ENCODE measurements around the gene B3GNT9. TPM values are rescaled to one million over a fixed set of nuclear protein-coding genes. Genes with fewer than 3 reads are reported as not detected.

B3GNT9 gene
- total RNA-seq, 1 experiment from 2014 or later = 4.0 TPM

DNA sequence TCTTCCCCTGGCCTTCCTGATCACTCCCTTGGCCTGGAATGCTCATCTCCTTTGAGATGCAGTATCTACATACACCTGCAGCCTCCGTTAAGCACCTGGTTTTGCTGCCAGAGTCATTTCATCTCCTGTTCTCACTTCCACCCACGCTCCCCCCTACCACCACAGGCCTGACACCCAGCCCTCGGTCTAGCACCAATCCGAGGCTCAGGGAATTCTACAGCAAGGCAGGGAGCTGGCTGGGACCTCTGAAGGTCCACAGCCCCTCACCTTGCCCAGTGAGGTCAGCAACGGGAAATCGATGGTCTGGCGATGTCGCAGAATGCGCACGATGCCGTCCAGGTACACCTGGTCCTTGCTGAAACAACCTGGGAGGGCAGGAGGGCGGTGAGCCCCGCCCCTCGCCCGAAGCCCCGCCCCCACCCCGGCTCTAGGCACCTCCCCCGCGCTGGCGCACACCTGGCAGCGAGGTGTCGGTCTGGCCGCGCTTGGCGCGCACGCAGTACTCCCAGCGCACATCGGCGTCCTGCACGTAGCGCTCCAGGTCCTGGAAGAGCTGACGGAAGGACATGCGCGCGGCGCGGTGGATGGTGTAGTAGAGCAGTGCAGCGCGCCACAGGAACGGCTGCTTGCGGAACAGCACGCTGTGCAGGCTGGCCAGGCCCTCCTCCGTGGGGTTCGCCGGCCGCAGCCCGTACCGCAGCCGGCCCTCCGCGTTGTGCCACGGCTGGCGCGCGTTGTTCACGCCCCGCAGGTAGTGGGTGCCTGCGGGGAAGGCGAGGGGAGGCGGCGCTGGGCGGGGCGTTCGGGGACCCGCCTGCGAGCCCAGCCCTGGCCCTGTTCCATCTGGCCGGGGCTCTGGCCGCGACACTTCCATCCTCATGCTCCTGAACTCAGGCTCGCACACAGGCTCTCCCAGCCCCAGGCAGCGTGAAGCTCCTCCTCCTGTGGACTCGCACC is 27.2 kb upstream of the B3GNT9 start:
- BruUV-seq (replicated peaks) = no TSS peak
- Histone ChIP-seq H3K36me3 (ENCODE audit: low read depth) (no peaks in the 10 kb centered on the region), H3K27ac (peak overlapping the region; percentile 48), H3K4me3 (peak overlapping the region; percentile 72), H3K79me2 (ENCODE audit: low read depth) (peaks cover 15% of the 10 kb centered on the region), H3F3A (ENCODE audit: insufficient read depth, low read depth) (peaks cover 50% of the 10 kb centered on the region), H3K4me1 (replicated peaks; ENCODE audit: insufficient read depth) (peaks cover 46% of the 10 kb centered on the region), H3K9me2 (ENCODE audit: insufficient read depth) (no peaks in the 10 kb centered on the region), H3K4me2 (peak overlapping the region; percentile 92), H2AFZ (peak overlapping the region; percentile 75; the same call in 1 of the 2 replicates), H3K27me3 (ENCODE audit: insufficient read depth, low read depth) (no peaks in the 10 kb centered on the region), H4K20me1 (ENCODE audit: insufficient read depth) (no peaks in the 10 kb centered on the region), H3K9me3 (ENCODE audit: insufficient read depth, low read depth) (no peaks in the 10 kb centered on the region)
- CTCF ChIA-PET = interaction anchor here (0.6 kb wide), 1 partner anchor 15 kb away, joined by 8 read pairs; no protein-coding TSS in a partner anchor
- intact Hi-C loops (cut with micrococcal nuclease; ENCODE audit: unreplicated experiment) = no loop called here
- peak; percentile 92 for DNase-seq
- no peak for TF ChIP-seq EZH2 (IDR thresholded peaks at IDR 0.05; ENCODE audit: low read depth)
- TF ChIP-seq, protein P1, sequence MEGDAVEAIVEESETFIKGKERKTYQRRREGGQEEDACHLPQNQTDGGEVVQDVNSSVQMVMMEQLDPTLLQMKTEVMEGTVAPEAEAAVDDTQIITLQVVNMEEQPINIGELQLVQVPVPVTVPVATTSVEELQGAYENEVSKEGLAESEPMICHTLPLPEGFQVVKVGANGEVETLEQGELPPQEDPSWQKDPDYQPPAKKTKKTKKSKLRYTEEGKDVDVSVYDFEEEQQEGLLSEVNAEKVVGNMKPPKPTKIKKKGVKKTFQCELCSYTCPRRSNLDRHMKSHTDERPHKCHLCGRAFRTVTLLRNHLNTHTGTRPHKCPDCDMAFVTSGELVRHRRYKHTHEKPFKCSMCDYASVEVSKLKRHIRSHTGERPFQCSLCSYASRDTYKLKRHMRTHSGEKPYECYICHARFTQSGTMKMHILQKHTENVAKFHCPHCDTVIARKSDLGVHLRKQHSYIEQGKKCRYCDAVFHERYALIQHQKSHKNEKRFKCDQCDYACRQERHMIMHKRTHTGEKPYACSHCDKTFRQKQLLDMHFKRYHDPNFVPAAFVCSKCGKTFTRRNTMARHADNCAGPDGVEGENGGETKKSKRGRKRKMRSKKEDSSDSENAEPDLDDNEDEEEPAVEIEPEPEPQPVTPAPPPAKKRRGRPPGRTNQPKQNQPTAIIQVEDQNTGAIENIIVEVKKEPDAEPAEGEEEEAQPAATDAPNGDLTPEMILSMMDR (conservative IDR thresholded peaks at IDR 0.05) = no peak
- POLR2A ChIA-PET (ENCODE audit: unreplicated experiment) = interaction anchor here (0.8 to 1.0 kb wide), 3 partner anchors 9 to 68 kb away, joined by 3 to 16 read pairs (median 5); no protein-coding TSS in a partner anchor

DNA sequence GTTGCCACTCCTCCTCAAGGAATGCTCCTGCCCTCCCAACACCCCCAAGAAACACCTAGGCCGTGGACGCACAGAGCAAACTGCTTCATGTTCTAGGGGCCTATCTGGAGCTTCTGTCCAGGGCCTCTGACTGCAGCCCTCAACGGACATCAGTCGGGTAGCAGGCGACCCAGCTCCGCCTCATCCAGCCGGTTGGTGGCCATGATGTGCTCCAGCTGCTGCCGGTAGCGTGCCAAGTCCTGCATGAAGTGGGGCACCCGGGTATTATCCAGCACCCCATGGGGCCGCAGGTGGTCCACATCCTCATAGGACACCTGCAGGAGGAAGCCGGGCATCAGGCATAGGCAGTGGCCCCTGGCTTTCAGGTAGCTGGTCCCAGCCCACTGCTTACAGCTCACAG is 25.9 kb upstream of the B3GNT9 start:
- no TSS peak for BruUV-seq (replicated peaks)
- intact Hi-C loops (cut with micrococcal nuclease; ENCODE audit: unreplicated experiment) = no loop called here

DNA sequence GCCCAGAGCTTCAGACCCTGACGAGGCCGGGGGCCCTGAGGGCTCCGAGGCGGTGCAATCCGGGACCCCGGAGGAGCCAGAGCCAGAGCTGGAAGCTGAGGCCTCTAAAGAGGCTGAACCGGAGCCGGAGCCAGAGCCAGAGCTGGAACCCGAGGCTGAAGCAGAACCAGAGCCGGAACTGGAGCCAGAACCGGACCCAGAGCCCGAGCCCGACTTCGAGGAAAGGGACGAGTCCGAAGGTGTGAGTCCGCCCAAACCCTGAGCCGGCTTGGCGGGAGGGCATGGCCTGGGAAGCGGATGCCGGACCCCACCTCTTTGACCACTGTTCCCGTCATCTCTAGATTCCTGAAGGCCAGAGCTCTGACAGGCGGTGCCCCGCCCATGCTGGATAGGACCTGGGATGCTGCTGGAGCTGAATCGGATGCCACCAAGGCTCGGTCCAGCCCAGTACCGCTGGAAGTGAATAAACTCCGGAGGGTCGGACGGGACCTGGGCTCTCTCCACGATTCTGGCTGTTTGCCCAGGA is 24.0 kb upstream of the B3GNT9 start:
- peaks cover 76% of the 10 kb centered on the region for H3F3A ChIP-seq (ENCODE audit: insufficient read depth, low read depth)
- intact Hi-C loops (cut with micrococcal nuclease; ENCODE audit: unreplicated experiment) = loop anchor here (5.0 kb wide), 2 partner anchors 73 to 157 kb away; partner anchors contain the start of genes FHOD1 and SLC9A5
- peak overlapping the region; percentile 91 for H3K4me2 ChIP-seq
- no peaks in the 10 kb centered on the region for H3K9me2 ChIP-seq (ENCODE audit: insufficient read depth)
- no peaks in the 10 kb centered on the region for H3K36me3 ChIP-seq (ENCODE audit: low read depth)
- no TSS peak for BruUV-seq (replicated peaks)
- peak overlapping the region; percentile 57 for H3K4me3 ChIP-seq
- no peaks in the 10 kb centered on the region for H3K9me3 ChIP-seq (ENCODE audit: insufficient read depth, low read depth)
- TF ChIP-seq, protein P1 (conservative IDR thresholded peaks at IDR 0.05) = no peak
- no peak for TF ChIP-seq EZH2 (IDR thresholded peaks at IDR 0.05; ENCODE audit: low read depth)
- H2AFZ ChIP-seq = no peak overlapping the region; the same call in 1 of the 2 replicates
- ChIA-PET CTCF (no interaction called here), POLR2A (ENCODE audit: unreplicated experiment) (interaction anchor here (0.6 to 1.0 kb wide), 4 partner anchors 14 to 294 kb away, joined by 3 to 7 read pairs (median 6); partner anchors contain the start of gene FBXL8)
- peak overlapping the region; percentile 64 for H3K27ac ChIP-seq
- DNase-seq = no peak
- H4K20me1 ChIP-seq (ENCODE audit: insufficient read depth) = no peaks in the 10 kb centered on the region
- peaks cover 15% of the 10 kb centered on the region; the same call in 1 of the 2 replicates for H3K79me2 ChIP-seq (ENCODE audit: low read depth)
- H3K27me3 ChIP-seq (ENCODE audit: insufficient read depth, low read depth) = no peaks in the 10 kb centered on the region
- H3K4me1 ChIP-seq (replicated peaks; ENCODE audit: insufficient read depth) = peaks cover 56% of the 10 kb centered on the region

More for the DNA sequence above, 25.9 kb upstream of the B3GNT9 start:
- Histone ChIP-seq H3K27me3 (ENCODE audit: insufficient read depth, low read depth) (no peaks in the 10 kb centered on the region), H3K4me1 (replicated peaks; ENCODE audit: insufficient read depth) (peaks cover 43% of the 10 kb centered on the region), H2AFZ (no peak overlapping the region), H3K27ac (no peak overlapping the region), H3K9me3 (ENCODE audit: insufficient read depth, low read depth) (no peaks in the 10 kb centered on the region), H3K79me2 (ENCODE audit: low read depth) (peaks cover 8% of the 10 kb centered on the region; the same call in 1 of the 2 replicates), H3K36me3 (ENCODE audit: low read depth) (no peaks in the 10 kb centered on the region), H3K9me2 (ENCODE audit: insufficient read depth) (no peaks in the 10 kb centered on the region), H3K4me3 (no peak overlapping the region), H4K20me1 (ENCODE audit: insufficient read depth) (no peaks in the 10 kb centered on the region), H3F3A (ENCODE audit: insufficient read depth, low read depth) (peaks cover 61% of the 10 kb centered on the region), H3K4me2 (no peak overlapping the region)
- POLR2A ChIA-PET (ENCODE audit: unreplicated experiment) = interaction anchor here (0.6 to 0.7 kb wide), 2 partner anchors 16 to 140 kb away, joined by 3 to 10 read pairs; no protein-coding TSS in a partner anchor
- CTCF ChIA-PET = no interaction called here
- DNase-seq = no peak
- TF ChIP-seq, protein P1 (conservative IDR thresholded peaks at IDR 0.05) = no peak
- TF ChIP-seq EZH2 (IDR thresholded peaks at IDR 0.05; ENCODE audit: low read depth) = no peak
